ENCODE results near the gene MOCS1.

Gene MOCS1

DNA sequence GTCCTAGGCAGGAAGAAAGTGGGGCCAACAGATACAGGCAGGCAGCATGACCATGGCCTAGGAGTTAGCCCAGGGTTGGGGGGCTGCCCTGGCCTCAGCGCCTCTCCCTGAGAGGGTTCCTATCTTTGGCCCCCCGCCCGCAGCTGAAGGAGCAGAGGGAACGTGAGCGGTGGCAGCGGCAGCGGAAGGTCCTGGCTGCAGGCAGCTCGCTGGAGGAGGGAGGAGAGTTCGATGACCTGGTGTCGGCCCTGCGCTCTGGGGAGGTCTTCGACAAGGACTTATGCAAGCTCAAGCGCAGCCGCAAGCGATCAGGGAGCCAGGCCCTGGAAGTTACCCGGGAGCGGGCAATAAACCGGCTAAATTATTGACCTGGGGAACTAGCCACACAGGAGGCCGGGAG lies 32.6 kb downstream of the MOCS1 start:
- Histone ChIP-seq H3K27ac (no peak overlapping the region), H3K4me3 (ENCODE audit: low read depth, low read length) (no peak overlapping the region), H3K9me3 (ENCODE audit: control insufficient read depth, low read length) (no peaks in the 10 kb centered on the region), H3K79me2 (no peaks in the 10 kb centered on the region), H2AFZ (no peak overlapping the region), H3K27me3 (ENCODE audit: control insufficient read depth, insufficient read depth, low read length) (no peaks in the 10 kb centered on the region), H3K4me2 (ENCODE audit: low read length) (no peak overlapping the region), H3K9ac (no peak overlapping the region), H3K36me3 (ENCODE audit: control insufficient read depth, insufficient read depth, low read length) (no peaks in the 10 kb centered on the region), H3K4me1 (no peaks in the 10 kb centered on the region)
- TF ChIP-seq, protein P1, sequence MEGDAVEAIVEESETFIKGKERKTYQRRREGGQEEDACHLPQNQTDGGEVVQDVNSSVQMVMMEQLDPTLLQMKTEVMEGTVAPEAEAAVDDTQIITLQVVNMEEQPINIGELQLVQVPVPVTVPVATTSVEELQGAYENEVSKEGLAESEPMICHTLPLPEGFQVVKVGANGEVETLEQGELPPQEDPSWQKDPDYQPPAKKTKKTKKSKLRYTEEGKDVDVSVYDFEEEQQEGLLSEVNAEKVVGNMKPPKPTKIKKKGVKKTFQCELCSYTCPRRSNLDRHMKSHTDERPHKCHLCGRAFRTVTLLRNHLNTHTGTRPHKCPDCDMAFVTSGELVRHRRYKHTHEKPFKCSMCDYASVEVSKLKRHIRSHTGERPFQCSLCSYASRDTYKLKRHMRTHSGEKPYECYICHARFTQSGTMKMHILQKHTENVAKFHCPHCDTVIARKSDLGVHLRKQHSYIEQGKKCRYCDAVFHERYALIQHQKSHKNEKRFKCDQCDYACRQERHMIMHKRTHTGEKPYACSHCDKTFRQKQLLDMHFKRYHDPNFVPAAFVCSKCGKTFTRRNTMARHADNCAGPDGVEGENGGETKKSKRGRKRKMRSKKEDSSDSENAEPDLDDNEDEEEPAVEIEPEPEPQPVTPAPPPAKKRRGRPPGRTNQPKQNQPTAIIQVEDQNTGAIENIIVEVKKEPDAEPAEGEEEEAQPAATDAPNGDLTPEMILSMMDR (IDR thresholded peaks at IDR 0.05), result no peak

DNA sequence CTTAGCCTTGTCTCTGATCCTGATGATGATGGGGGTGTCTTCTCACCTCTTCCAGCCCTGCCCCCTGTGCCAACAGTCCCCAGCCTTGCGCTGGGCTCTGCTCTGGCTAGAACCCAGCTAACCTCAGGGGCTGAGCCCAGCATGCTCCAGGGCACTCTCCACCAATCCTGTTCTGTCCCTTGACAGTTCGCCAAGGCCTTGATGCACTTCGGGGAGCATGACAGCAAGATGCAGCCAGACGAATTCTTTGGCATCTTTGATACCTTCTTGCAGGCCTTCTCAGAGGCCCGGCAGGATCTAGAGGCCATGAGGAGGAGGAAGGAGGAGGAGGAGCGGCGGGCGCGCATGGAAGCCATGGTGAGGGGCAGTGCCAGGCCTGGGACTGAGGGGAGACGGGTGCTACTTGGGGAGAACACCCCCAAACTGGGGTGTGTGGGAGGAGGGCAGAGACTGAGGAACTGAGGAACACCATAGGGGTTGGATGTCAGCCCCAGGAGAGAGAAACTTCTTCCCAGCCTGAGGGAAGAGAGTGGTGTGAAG lies 33.1 kb downstream of the MOCS1 start:
- H3K4me1 ChIP-seq, result no peaks in the 10 kb centered on the region
- H3K4me2 ChIP-seq (ENCODE audit: low read length), result no peak overlapping the region
- no peak overlapping the region for H3K4me3 ChIP-seq (ENCODE audit: low read depth, low read length)
- H3K36me3 ChIP-seq (ENCODE audit: control insufficient read depth, insufficient read depth, low read length), result no peaks in the 10 kb centered on the region
- no peaks in the 10 kb centered on the region for H3K9me3 ChIP-seq (ENCODE audit: control insufficient read depth, low read length)
- TF ChIP-seq, protein P1 (IDR thresholded peaks at IDR 0.05), result no peak
- H3K79me2 ChIP-seq, result no peaks in the 10 kb centered on the region
- H3K9ac ChIP-seq, result no peak overlapping the region
- H3K27ac ChIP-seq, result no peak overlapping the region
- H3K27me3 ChIP-seq (ENCODE audit: control insufficient read depth, insufficient read depth, low read length), result no peaks in the 10 kb centered on the region
- H2AFZ ChIP-seq, result no peak overlapping the region

DNA sequence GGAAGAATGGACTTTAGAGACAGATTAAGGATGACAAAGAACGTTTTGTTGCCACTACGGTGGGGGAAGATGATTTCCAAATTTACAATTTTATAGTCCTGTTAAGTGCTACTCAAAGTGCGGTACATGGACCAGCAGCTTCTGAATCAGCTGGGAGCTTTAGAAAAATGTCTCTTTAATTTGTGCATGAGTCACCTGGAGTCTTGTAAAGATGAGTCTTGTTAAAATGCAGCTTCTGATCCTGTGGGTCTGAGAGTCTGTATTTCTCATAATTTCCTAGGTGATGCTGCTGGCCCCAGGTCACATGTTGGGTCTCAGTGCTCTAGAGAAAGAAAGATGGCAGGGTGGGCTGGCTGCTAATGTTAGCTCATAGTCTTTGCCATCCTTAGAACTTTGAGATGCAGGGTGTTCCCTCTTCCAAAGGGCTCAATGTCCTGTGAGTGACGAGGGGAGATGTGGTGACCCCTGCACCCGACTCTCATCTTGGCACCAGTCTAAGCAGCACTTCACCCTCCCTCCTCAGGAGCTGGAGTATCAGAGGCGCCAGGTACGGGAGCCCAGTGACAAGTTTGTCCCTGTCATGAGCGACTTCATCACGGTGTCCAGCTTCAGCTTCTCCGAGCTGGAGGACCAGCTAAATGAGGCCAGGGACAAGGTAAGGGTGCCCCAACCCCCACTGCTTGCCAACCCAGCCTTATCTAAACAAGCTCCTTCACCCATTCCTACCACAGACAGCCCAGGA lies 34.5 kb downstream of the MOCS1 start:
- H3K27me3 ChIP-seq (ENCODE audit: control insufficient read depth, insufficient read depth, low read length), result no peaks in the 10 kb centered on the region
- no peaks in the 10 kb centered on the region for H3K36me3 ChIP-seq (ENCODE audit: control insufficient read depth, insufficient read depth, low read length)

DNA sequence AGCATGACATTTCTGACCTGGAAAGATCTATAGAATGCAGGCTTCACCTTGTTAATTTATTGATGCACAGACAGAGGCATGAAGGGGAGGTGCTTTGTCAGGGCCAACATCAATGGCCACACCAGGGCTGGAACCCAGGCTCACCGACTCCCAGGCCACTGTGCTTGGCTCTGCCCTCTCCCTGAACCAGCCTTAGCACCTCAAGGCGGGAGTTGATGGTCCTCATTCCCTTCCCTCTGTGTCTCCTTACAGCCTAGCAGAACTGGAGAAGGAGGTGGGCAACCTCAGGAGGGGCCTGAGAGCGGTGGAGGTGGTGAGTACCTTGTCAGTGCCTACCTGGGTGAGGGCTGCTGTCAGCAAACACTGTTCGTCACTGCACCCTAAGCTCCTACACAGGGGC lies 35.6 kb downstream of the MOCS1 start:
- Histone ChIP-seq H2AFZ (no peak overlapping the region), H3K36me3 (ENCODE audit: control insufficient read depth, insufficient read depth, low read length) (no peaks in the 10 kb centered on the region), H3K27ac (no peak overlapping the region), H3K79me2 (no peaks in the 10 kb centered on the region), H3K9me3 (ENCODE audit: control insufficient read depth, low read length) (no peaks in the 10 kb centered on the region), H3K9ac (no peak overlapping the region), H3K27me3 (ENCODE audit: control insufficient read depth, insufficient read depth, low read length) (no peaks in the 10 kb centered on the region), H3K4me2 (ENCODE audit: low read length) (no peak overlapping the region), H3K4me3 (ENCODE audit: low read depth, low read length) (no peak overlapping the region), H3K4me1 (no peaks in the 10 kb centered on the region)
- TF ChIP-seq, protein P1 (IDR thresholded peaks at IDR 0.05), result no peak

More for the DNA sequence above, 34.5 kb downstream of the MOCS1 start:
- Histone ChIP-seq H3K4me1 (no peaks in the 10 kb centered on the region), H3K79me2 (no peaks in the 10 kb centered on the region), H3K4me3 (ENCODE audit: low read depth, low read length) (no peak overlapping the region), H3K4me2 (ENCODE audit: low read length) (no peak overlapping the region), H3K9ac (no peak overlapping the region), H3K27ac (no peak overlapping the region), H3K9me3 (ENCODE audit: control insufficient read depth, low read length) (no peaks in the 10 kb centered on the region), H2AFZ (no peak overlapping the region)
- TF ChIP-seq, protein P1 (IDR thresholded peaks at IDR 0.05), result no peak

DNA sequence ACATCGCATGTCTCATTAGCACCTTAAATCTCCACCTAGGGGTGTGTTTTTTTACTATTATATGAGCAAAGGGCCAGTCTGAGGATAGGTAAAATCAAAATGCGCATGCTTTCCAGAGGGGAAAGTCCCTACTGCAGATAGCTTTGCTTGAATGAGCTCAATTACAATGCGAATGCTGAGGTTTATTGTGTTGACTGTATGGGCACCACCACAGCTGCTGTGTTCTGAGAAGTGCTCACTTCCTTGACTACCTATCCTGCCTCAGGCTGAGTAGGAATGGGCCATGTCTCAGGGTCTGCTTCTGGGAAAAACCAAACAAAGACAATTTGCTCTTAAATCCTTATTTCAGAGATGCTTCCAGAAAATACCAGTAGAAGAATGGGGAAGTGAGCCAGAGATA lies 36.6 kb downstream of the MOCS1 start:
- Histone ChIP-seq H3K9ac (no peak overlapping the region), H3K27ac (no peak overlapping the region)

More for the DNA sequence above, 36.6 kb downstream of the MOCS1 start:
- Histone ChIP-seq H3K4me1 (no peaks in the 10 kb centered on the region), H3K4me2 (ENCODE audit: low read length) (no peak overlapping the region), H3K9me3 (ENCODE audit: control insufficient read depth, low read length) (no peaks in the 10 kb centered on the region), H3K27me3 (ENCODE audit: control insufficient read depth, insufficient read depth, low read length) (no peaks in the 10 kb centered on the region), H3K36me3 (ENCODE audit: control insufficient read depth, insufficient read depth, low read length) (no peaks in the 10 kb centered on the region), H3K79me2 (no peaks in the 10 kb centered on the region), H2AFZ (no peak overlapping the region), H3K4me3 (ENCODE audit: low read depth, low read length) (no peak overlapping the region)
- TF ChIP-seq, protein P1 (IDR thresholded peaks at IDR 0.05), result no peak
